ENCODE measurements around the gene KCNQ2.

Gene KCNQ2

DNA sequence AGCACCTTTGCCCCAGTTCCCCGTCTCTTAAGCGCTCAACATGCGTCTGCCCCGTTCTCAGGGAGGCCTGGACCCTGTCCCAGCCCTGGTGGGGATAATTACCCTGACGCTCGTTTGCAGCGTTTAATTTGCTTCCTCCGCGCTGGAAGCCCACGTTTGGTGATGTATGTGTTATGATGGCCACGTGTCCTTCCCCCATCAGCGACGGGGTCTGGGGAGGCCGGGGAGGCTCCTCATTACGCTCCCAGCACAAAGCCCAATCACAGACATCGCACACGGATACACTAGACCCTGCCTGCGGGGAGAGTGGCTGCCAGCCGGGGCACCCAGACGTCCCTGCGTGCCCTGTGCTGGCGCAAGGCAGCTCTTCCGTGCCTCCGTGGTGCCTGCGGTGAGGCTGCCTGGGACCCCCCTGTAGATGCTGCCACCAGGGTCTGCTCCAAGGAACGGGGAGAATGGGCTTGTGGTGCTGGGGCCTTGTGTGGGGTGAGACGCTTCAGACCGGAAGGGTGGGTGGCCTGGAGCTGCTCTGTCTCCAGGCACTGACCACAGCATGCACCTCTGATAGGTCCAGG, 101.1 kb downstream of the KCNQ2 start:
- H3K27me3 ChIP-seq (ENCODE audit: insufficient read depth, poor library complexity, severe bottlenecking), result no peaks in the 10 kb centered on the region
- TF ChIP-seq GABPA (IDR thresholded peaks at IDR 0.05; ENCODE audit: low read depth), result no peak
- TF ChIP-seq, protein P1, sequence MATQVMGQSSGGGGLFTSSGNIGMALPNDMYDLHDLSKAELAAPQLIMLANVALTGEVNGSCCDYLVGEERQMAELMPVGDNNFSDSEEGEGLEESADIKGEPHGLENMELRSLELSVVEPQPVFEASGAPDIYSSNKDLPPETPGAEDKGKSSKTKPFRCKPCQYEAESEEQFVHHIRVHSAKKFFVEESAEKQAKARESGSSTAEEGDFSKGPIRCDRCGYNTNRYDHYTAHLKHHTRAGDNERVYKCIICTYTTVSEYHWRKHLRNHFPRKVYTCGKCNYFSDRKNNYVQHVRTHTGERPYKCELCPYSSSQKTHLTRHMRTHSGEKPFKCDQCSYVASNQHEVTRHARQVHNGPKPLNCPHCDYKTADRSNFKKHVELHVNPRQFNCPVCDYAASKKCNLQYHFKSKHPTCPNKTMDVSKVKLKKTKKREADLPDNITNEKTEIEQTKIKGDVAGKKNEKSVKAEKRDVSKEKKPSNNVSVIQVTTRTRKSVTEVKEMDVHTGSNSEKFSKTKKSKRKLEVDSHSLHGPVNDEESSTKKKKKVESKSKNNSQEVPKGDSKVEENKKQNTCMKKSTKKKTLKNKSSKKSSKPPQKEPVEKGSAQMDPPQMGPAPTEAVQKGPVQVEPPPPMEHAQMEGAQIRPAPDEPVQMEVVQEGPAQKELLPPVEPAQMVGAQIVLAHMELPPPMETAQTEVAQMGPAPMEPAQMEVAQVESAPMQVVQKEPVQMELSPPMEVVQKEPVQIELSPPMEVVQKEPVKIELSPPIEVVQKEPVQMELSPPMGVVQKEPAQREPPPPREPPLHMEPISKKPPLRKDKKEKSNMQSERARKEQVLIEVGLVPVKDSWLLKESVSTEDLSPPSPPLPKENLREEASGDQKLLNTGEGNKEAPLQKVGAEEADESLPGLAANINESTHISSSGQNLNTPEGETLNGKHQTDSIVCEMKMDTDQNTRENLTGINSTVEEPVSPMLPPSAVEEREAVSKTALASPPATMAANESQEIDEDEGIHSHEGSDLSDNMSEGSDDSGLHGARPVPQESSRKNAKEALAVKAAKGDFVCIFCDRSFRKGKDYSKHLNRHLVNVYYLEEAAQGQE (IDR thresholded peaks at IDR 0.05; ENCODE audit: insufficient replicate concordance, low read depth), result no peak
- TF ChIP-seq, protein P2, sequence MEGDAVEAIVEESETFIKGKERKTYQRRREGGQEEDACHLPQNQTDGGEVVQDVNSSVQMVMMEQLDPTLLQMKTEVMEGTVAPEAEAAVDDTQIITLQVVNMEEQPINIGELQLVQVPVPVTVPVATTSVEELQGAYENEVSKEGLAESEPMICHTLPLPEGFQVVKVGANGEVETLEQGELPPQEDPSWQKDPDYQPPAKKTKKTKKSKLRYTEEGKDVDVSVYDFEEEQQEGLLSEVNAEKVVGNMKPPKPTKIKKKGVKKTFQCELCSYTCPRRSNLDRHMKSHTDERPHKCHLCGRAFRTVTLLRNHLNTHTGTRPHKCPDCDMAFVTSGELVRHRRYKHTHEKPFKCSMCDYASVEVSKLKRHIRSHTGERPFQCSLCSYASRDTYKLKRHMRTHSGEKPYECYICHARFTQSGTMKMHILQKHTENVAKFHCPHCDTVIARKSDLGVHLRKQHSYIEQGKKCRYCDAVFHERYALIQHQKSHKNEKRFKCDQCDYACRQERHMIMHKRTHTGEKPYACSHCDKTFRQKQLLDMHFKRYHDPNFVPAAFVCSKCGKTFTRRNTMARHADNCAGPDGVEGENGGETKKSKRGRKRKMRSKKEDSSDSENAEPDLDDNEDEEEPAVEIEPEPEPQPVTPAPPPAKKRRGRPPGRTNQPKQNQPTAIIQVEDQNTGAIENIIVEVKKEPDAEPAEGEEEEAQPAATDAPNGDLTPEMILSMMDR (IDR thresholded peaks at IDR 0.05; ENCODE audit: insufficient read depth, low read length), result no peak
- no peak for TF ChIP-seq POLR2AphosphoS5 (IDR thresholded peaks at IDR 0.05; ENCODE audit: low read depth)
- TF ChIP-seq SPI1 (IDR thresholded peaks at IDR 0.05; ENCODE audit: borderline replicate concordance, low read depth), result no peak

GRCh38 chr20:63370618-63371187, 101.8 kb downstream of the KCNQ2 start:
- TF ChIP-seq POLR2AphosphoS5 (IDR thresholded peaks at IDR 0.05; ENCODE audit: low read depth) (no peak), GABPA (IDR thresholded peaks at IDR 0.05; ENCODE audit: low read depth) (no peak), SPI1 (IDR thresholded peaks at IDR 0.05; ENCODE audit: borderline replicate concordance, low read depth) (no peak)
- TF ChIP-seq, protein P2 (IDR thresholded peaks at IDR 0.05; ENCODE audit: insufficient read depth, low read length), result no peak
- TF ChIP-seq, protein P1 (IDR thresholded peaks at IDR 0.05; ENCODE audit: insufficient replicate concordance, low read depth), result no peak
- H3K27me3 ChIP-seq (ENCODE audit: insufficient read depth, poor library complexity, severe bottlenecking), result no peaks in the 10 kb centered on the region
- no peak overlapping the region for H3K27ac ChIP-seq (replicated peaks)
- DNase-seq (ENCODE audit: low read depth in 1 of 2, low spot score in 1 of 2), result no peak
- no peak overlapping the region for H3K4me3 ChIP-seq (replicated peaks; ENCODE audit: insufficient read depth, low read length)

More for the DNA sequence above, 101.1 kb downstream of the KCNQ2 start:
- DNase-seq (ENCODE audit: low read depth in 1 of 2, low spot score in 1 of 2), result no peak
- H3K4me3 ChIP-seq (replicated peaks; ENCODE audit: insufficient read depth, low read length), result no peak overlapping the region
- H3K27ac ChIP-seq (replicated peaks), result no peak overlapping the region

- no peaks in the 10 kb centered on the region for H3K27me3 ChIP-seq (ENCODE audit: insufficient read depth, poor library complexity, severe bottlenecking)
Observed at GRCh38 chr20:63369724-63370617, 102.5 kb downstream of the KCNQ2 start.

More at GRCh38 chr20:63369724-63370617, 102.5 kb downstream of the KCNQ2 start:
- TF ChIP-seq SPI1 (IDR thresholded peaks at IDR 0.05; ENCODE audit: borderline replicate concordance, low read depth) (no peak), POLR2AphosphoS5 (IDR thresholded peaks at IDR 0.05; ENCODE audit: low read depth) (no peak), GABPA (IDR thresholded peaks at IDR 0.05; ENCODE audit: low read depth) (no peak)
- TF ChIP-seq, protein P2 (IDR thresholded peaks at IDR 0.05; ENCODE audit: insufficient read depth, low read length), result no peak
- TF ChIP-seq, protein P1 (IDR thresholded peaks at IDR 0.05; ENCODE audit: insufficient replicate concordance, low read depth), result no peak
- Histone ChIP-seq H3K27ac (replicated peaks) (no peak overlapping the region), H3K4me3 (replicated peaks; ENCODE audit: insufficient read depth, low read length) (no peak overlapping the region)
- no peak for DNase-seq (ENCODE audit: low read depth in 1 of 2, low spot score in 1 of 2)

All from HL-60 (cell line).